ENCODE data around the gene TSHZ3.

DNA sequence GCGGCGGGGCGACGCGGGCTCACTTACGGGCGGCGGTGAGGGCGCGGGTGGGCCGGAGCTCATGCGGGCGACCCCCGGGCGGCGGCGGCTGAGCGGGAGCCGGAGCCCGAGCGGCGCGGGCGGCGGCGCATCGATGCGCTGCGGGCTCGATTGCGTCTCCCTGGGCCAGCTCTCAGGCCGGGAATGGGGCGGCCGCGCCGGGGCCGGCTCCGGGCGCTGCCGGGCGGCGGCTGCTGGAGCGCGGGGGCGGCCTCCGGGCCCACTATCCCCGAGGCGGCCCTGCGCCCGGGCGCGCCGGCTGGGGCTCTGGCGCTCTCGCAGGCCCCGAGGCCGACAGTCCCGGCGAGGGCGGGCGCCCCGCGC lies 1.4 kb upstream of the TSHZ3 start:
- TF ChIP-seq, protein P1, sequence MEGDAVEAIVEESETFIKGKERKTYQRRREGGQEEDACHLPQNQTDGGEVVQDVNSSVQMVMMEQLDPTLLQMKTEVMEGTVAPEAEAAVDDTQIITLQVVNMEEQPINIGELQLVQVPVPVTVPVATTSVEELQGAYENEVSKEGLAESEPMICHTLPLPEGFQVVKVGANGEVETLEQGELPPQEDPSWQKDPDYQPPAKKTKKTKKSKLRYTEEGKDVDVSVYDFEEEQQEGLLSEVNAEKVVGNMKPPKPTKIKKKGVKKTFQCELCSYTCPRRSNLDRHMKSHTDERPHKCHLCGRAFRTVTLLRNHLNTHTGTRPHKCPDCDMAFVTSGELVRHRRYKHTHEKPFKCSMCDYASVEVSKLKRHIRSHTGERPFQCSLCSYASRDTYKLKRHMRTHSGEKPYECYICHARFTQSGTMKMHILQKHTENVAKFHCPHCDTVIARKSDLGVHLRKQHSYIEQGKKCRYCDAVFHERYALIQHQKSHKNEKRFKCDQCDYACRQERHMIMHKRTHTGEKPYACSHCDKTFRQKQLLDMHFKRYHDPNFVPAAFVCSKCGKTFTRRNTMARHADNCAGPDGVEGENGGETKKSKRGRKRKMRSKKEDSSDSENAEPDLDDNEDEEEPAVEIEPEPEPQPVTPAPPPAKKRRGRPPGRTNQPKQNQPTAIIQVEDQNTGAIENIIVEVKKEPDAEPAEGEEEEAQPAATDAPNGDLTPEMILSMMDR (IDR thresholded peaks at IDR 0.05), result no peak
- no peak for TF ChIP-seq POLR2AphosphoS5 (IDR thresholded peaks at IDR 0.05)
- TF ChIP-seq POLR2A (IDR thresholded peaks at IDR 0.05), result no peak

All from sigmoid colon (tissue), 4 donors.